ENCODE results near the gene SLC35F3.

Gene SLC35F3

DNA sequence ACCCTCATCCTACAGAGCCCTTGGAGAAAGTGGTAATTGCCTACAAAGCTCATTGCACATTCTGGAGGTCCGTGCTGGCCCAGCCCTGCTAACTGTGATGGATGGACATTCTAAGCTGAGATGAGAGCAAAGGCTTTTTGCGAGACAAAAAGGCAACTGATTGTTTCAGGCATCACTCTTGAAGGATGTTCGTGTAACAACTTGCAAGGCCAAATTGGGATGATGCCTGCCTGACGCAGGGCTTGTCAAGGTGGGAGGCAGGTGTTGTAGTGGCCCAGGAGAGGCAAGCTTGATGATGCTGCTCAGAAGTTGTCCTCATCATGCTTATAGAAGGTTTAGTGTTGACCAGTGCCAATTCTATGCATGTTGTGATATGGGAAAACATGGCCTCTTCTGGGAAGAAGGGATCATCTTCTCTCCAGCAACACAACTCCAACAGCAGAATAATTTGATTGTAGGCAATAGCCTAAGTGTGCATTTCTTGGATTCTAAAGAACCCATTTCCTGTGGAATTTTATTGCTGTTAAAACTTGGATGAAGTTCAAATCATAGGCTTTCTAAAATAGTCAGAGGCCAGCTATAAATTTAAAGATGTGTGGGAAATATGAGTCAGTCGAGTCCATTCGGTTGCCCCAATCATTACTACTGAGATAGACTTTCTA, 366.2 kb downstream of the SLC35F3 start:
- H3K27me3 ChIP-seq (ENCODE audit: control insufficient read depth in 1 of 2, insufficient read depth in 2 of 2, low read length in 2 of 2): no peaks in the 10 kb centered on the region

DNA sequence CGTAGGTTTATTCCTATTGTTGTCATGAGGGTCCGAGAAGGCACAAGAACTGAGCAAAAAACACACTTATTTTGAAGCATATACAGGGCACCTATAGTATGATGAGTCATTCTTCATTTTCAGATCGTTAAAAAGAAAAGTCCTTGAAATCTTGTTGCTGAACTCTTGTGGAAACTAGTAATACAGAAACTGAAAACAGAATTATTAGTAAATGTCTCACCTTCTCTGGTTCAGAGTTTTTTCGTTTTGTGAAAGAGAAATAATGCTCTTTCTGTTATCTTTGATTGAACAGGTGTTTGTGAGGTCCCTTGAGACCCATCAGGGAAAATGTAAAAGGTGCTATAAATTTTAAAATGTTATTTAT, 366.7 kb downstream of the SLC35F3 start:
- H3K27ac ChIP-seq (ENCODE audit: low read depth, low read length): no peak overlapping the region
- no peaks in the 10 kb centered on the region for H3K27me3 ChIP-seq (ENCODE audit: control insufficient read depth in 1 of 2, insufficient read depth in 2 of 2, low read length in 2 of 2)
- H3K9ac ChIP-seq (ENCODE audit: low read length): no peak overlapping the region
- no peaks in the 10 kb centered on the region for H3K36me3 ChIP-seq (ENCODE audit: insufficient read depth, low read length)
- no peak overlapping the region for H3K4me3 ChIP-seq (ENCODE audit: low read depth in 1 of 2, low read length in 2 of 2)
- no peaks in the 10 kb centered on the region for H3K4me1 ChIP-seq (ENCODE audit: insufficient read depth, low read length)
- H3K9me3 ChIP-seq (ENCODE audit: low read length): no peaks in the 10 kb centered on the region

More for the DNA sequence above, 366.2 kb downstream of the SLC35F3 start:
- Histone ChIP-seq H3K9ac (ENCODE audit: low read length) (no peak overlapping the region), H3K27ac (ENCODE audit: low read depth, low read length) (no peak overlapping the region), H3K4me3 (ENCODE audit: low read depth in 1 of 2, low read length in 2 of 2) (no peak overlapping the region), H3K9me3 (ENCODE audit: low read length) (no peaks in the 10 kb centered on the region), H3K4me1 (ENCODE audit: insufficient read depth, low read length) (no peaks in the 10 kb centered on the region), H3K36me3 (ENCODE audit: insufficient read depth, low read length) (no peaks in the 10 kb centered on the region)

DNA sequence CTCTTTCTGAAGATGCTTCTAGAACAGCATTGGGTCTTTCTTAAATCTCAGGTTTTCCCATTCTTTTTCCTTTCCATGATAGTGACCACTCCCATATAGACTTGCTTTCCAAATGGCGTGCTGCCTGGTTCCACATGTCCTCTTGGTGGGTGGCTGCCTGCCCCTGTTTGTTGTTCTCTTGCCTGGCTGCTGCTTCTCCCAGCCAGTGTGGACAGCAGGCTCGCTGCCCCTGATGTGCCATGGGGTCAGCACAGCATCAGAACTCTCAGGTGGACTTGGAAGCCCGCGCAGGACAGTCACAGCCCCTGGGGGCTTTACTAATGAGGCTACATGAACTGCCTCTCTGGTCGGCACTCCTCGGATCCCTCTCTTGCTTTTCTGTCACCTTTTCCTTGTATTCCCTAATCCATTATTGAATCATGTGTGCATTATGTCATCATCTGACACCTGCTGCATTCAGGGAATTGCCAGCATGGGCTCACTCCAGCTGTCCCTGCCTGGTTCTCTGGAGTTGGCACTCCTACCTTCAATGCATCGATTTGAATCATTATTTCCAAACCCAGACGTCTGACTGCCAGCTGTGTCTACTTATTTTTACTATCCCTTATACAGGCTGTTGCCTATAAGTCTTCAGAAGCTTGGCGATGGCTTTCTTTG, 368.3 kb downstream of the SLC35F3 start:
- Histone ChIP-seq H3K9me3 (ENCODE audit: low read length) (no peaks in the 10 kb centered on the region), H3K27me3 (ENCODE audit: control insufficient read depth in 1 of 2, insufficient read depth in 2 of 2, low read length in 2 of 2) (no peaks in the 10 kb centered on the region), H3K4me3 (ENCODE audit: low read depth in 1 of 2, low read length in 2 of 2) (no peak overlapping the region), H3K36me3 (ENCODE audit: insufficient read depth, low read length) (no peaks in the 10 kb centered on the region), H3K9ac (ENCODE audit: low read length) (no peak overlapping the region), H3K4me1 (ENCODE audit: insufficient read depth, low read length) (no peaks in the 10 kb centered on the region), H3K27ac (ENCODE audit: low read depth, low read length) (no peak overlapping the region)

DNA sequence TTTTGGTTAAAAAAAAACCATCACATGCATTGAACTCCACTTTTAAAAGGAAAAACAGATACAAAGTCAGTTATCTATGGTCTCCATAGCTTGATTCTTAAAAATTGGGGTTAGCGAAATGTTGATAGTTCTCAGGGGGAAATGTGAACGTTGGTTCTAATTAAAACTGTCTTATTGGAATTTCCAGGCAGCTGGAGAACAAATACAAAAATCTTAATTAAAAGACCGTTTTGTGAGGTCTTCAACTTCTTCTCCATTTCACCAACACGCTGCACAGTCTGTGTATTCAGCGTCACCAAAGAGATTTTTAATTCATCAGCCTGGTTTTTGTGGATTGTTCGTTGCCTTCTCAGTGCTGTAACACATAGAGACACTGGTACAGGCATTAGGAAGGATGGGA, 369.5 kb downstream of the SLC35F3 start:
- no peak overlapping the region for H3K9ac ChIP-seq (ENCODE audit: low read length)
- H3K9me3 ChIP-seq (ENCODE audit: low read length): no peaks in the 10 kb centered on the region
- H3K27me3 ChIP-seq (ENCODE audit: control insufficient read depth in 1 of 2, insufficient read depth in 2 of 2, low read length in 2 of 2): no peaks in the 10 kb centered on the region
- no peaks in the 10 kb centered on the region for H3K36me3 ChIP-seq (ENCODE audit: insufficient read depth, low read length)
- no peak overlapping the region for H3K4me3 ChIP-seq (ENCODE audit: low read depth in 1 of 2, low read length in 2 of 2)
- H3K4me1 ChIP-seq (ENCODE audit: insufficient read depth, low read length): no peaks in the 10 kb centered on the region
- H3K27ac ChIP-seq (ENCODE audit: low read depth, low read length): no peak overlapping the region

DNA sequence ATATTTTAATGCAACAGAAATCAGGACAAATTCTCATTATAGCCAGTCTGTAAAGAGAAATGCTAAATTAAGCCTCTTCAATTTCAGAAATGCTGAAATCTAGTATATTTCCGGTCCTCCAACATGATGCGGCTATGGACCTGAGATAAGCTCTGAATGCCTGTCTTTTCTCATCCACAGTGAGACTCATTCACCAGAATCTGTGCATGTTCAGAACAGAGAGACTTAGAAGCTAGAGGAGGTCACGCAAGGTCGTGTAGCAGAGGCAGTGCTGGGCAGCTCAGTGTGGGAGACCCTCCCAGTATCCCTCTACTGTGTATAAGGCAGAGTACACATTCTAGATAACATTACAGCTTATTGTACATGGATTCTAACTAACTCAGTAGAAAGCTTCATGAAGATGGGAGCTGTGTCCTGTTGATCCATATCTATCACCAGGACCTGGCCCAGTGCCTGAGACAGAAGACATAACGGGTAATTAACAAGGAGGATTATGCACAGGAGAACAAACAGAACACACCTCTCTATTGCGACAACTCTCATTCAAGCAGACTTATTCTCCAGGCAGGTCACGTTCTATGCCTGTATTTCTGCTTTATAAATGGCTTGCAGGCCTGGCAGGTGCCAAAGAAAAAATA, 371.8 kb downstream of the SLC35F3 start:
- Histone ChIP-seq H3K4me1 (ENCODE audit: insufficient read depth, low read length) (no peaks in the 10 kb centered on the region), H3K27me3 (ENCODE audit: control insufficient read depth in 1 of 2, insufficient read depth in 2 of 2, low read length in 2 of 2) (no peaks in the 10 kb centered on the region), H3K9ac (ENCODE audit: low read length) (no peak overlapping the region), H3K4me3 (ENCODE audit: low read depth in 1 of 2, low read length in 2 of 2) (no peak overlapping the region), H3K9me3 (ENCODE audit: low read length) (no peaks in the 10 kb centered on the region), H3K27ac (ENCODE audit: low read depth, low read length) (no peak overlapping the region), H3K36me3 (ENCODE audit: insufficient read depth, low read length) (no peaks in the 10 kb centered on the region)

DNA sequence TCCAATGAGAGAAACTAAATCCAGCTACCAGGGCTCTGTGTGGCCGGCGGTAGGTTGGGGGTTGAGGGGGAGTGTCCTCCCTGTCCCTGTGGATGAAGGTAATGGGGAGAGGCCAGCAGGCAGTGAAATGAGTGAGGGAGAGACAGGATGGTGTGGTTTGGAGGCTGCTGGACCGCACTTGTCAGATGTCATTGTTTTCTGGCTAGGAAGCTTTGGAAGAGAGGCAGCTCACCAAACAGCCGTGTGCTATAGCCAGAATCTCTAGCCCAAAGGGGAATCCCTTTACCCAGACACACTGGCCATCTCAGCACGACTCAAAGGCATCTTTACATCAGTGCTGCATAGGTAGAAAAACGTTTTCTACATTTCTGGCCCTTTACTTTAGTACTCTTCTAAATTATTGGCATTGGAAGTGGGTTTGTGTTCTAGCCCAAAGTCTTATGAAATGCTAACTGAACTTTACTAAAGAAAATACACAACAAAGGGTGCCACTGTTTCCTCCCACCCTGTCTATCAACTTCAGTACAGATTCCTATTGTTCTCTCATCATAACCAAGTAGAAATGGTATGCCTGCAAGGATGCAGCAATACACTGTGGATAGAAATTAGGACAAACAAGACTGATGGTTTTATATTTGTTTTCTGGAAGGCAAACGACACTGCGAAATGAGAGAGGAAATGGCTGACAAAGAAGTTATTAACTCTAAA, 372.8 kb downstream of the SLC35F3 start:
- Histone ChIP-seq H3K36me3 (ENCODE audit: insufficient read depth, low read length) (no peaks in the 10 kb centered on the region), H3K27ac (ENCODE audit: low read depth, low read length) (no peak overlapping the region), H3K4me3 (ENCODE audit: low read depth in 1 of 2, low read length in 2 of 2) (no peak overlapping the region), H3K9me3 (ENCODE audit: low read length) (no peaks in the 10 kb centered on the region), H3K9ac (ENCODE audit: low read length) (no peak overlapping the region), H3K27me3 (ENCODE audit: control insufficient read depth in 1 of 2, insufficient read depth in 2 of 2, low read length in 2 of 2) (no peaks in the 10 kb centered on the region), H3K4me1 (ENCODE audit: insufficient read depth, low read length) (no peaks in the 10 kb centered on the region)

DNA sequence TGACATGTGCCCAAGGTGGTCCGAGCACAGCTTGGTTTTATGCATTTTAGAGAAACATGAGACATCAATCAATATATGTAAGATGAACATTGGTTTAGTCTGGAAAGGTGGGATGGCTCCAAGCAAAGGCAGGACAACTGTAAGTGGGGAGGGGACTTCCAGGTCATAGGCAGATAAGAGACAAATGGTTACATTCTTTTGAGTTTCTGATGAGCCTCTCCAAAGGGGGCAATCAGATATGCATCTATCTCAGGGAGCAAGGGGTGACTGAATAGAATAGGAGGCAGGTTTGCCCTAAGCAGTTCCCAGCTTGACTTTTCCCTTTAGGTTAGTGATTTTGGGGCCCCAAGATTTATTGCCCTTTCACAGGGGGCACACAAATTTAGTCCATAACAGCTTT, 374.5 kb downstream of the SLC35F3 start:
- H3K9ac ChIP-seq (ENCODE audit: low read length): no peak overlapping the region
- H3K27ac ChIP-seq (ENCODE audit: low read depth, low read length): no peak overlapping the region
- H3K27me3 ChIP-seq (ENCODE audit: control insufficient read depth in 1 of 2, insufficient read depth in 2 of 2, low read length in 2 of 2): no peaks in the 10 kb centered on the region
- H3K4me1 ChIP-seq (ENCODE audit: insufficient read depth, low read length): no peaks in the 10 kb centered on the region
- no peaks in the 10 kb centered on the region for H3K9me3 ChIP-seq (ENCODE audit: low read length)
- H3K4me3 ChIP-seq (ENCODE audit: low read depth in 1 of 2, low read length in 2 of 2): no peak overlapping the region
- H3K36me3 ChIP-seq (ENCODE audit: insufficient read depth, low read length): no peaks in the 10 kb centered on the region

DNA sequence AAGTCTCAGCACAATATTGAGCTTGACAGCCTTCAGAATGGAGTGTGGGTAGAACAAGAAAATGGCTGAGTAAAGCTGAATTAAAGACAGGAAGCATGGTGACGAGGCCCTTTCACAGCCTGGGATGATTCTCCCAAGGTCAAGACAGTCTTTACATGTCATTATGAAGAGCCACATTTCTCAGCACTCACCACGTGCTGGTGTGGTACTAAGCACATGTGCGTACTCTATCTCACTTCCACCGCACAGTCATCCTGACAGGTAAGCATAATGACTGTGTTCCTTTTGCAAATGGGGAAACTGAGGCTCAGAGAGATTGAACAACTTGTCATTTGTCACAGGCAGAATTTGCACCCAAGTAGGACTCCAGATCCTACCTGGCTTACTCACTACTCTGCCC, 376.0 kb downstream of the SLC35F3 start:
- Histone ChIP-seq H3K9ac (ENCODE audit: low read length) (no peak overlapping the region), H3K9me3 (ENCODE audit: low read length) (no peaks in the 10 kb centered on the region), H3K36me3 (ENCODE audit: insufficient read depth, low read length) (no peaks in the 10 kb centered on the region), H3K27me3 (ENCODE audit: control insufficient read depth in 1 of 2, insufficient read depth in 2 of 2, low read length in 2 of 2) (no peaks in the 10 kb centered on the region), H3K27ac (ENCODE audit: low read depth, low read length) (no peak overlapping the region), H3K4me3 (ENCODE audit: low read depth in 1 of 2, low read length in 2 of 2) (no peak overlapping the region), H3K4me1 (ENCODE audit: insufficient read depth, low read length) (no peaks in the 10 kb centered on the region)

DNA sequence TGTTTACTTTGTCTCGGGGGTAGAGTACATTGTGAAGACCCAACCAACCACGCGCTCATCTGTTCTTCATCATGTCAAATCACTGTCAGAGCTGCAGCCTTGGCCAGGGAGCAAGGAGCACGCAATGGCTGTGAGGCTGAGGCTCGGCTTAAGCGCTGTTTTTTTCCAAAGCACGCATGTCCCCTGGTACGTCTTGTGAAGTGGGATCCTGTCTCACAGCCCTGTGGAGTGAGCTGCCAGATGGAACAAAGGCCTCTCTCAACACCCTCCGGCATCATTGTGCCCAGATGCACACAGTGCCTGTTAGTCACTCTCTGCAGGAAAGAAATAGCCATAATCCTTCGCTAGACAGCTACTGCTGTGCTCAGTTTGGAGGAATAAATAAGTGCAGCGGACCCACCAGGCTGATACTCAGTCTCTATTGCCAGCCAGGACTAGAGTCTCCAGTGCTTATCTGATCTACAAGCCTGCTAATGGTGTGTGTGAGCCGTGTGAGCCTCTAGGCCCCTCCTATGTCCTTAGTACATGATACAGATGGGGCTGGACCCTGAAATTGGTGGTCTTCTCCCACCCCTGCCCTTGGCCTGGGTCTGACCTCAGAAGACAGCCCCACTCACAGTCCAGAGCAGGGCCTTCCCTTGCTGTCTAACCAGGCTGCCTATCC, 377.5 kb downstream of the SLC35F3 start:
- Histone ChIP-seq H3K9ac (ENCODE audit: low read length) (no peak overlapping the region), H3K4me3 (ENCODE audit: low read depth in 1 of 2, low read length in 2 of 2) (no peak overlapping the region), H3K4me1 (ENCODE audit: insufficient read depth, low read length) (no peaks in the 10 kb centered on the region), H3K36me3 (ENCODE audit: insufficient read depth, low read length) (no peaks in the 10 kb centered on the region), H3K9me3 (ENCODE audit: low read length) (no peaks in the 10 kb centered on the region), H3K27ac (ENCODE audit: low read depth, low read length) (no peak overlapping the region), H3K27me3 (ENCODE audit: control insufficient read depth in 1 of 2, insufficient read depth in 2 of 2, low read length in 2 of 2) (no peaks in the 10 kb centered on the region)

DNA sequence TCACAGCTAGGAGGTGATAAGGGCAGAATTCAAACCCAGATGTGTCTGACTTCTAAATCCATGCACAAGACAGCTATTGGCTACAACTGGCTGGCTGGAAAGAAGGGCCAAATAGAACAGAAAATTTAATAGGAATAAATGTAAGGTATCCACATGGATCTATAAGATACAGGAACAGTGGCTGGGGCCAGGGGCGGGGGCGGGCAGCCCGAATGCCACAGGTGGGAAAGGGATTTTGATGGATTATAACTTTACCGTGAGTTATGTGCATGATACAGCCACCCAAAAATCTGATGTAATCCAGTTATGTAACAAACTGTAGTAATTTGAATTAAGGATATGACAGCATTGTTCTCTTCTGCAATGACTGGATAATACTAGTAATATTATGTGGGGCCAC, 381.7 kb downstream of the SLC35F3 start:
- H3K4me1 ChIP-seq (ENCODE audit: insufficient read depth, low read length): no peaks in the 10 kb centered on the region
- H3K9me3 ChIP-seq (ENCODE audit: low read length): no peaks in the 10 kb centered on the region
- no peak overlapping the region for H3K4me3 ChIP-seq (ENCODE audit: low read depth in 1 of 2, low read length in 2 of 2)
- H3K9ac ChIP-seq (ENCODE audit: low read length): no peak overlapping the region
- H3K27me3 ChIP-seq (ENCODE audit: control insufficient read depth in 1 of 2, insufficient read depth in 2 of 2, low read length in 2 of 2): no peaks in the 10 kb centered on the region
- no peaks in the 10 kb centered on the region for H3K36me3 ChIP-seq (ENCODE audit: insufficient read depth, low read length)
- no peak overlapping the region for H3K27ac ChIP-seq (ENCODE audit: low read depth, low read length)

DNA sequence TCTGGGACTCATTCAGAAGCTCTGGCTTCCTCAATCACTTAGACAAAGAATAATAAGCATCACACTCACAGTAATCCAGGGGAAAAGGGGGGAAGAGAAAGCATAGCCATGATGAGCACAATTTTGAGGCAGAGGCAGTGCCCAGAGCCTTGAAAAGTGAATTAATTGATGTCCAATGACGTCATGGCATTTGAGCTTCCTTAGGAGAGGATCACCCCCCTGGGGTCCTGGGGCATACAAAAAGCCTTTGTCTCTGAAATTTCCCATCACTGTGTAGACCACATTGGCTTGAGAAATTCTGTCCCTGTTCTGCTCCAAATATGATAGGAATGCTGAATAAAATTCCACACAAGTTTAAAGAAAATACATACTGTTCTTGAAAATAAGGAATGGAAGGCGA, 384.5 kb downstream of the SLC35F3 start:
- no peaks in the 10 kb centered on the region for H3K4me1 ChIP-seq (ENCODE audit: insufficient read depth, low read length)
- no peak overlapping the region for H3K9ac ChIP-seq (ENCODE audit: low read length)
- no peak overlapping the region for H3K4me3 ChIP-seq (ENCODE audit: low read depth in 1 of 2, low read length in 2 of 2)
- H3K27me3 ChIP-seq (ENCODE audit: control insufficient read depth in 1 of 2, insufficient read depth in 2 of 2, low read length in 2 of 2): no peaks in the 10 kb centered on the region
- H3K27ac ChIP-seq (ENCODE audit: low read depth, low read length): no peak overlapping the region
- H3K36me3 ChIP-seq (ENCODE audit: insufficient read depth, low read length): no peaks in the 10 kb centered on the region
- H3K9me3 ChIP-seq (ENCODE audit: low read length): no peaks in the 10 kb centered on the region
